GM10847 (cell line): ENCODE measurements around the gene CCN2.

Experiments used
- POLR2A ChIP-seq: IDR thresholded peaks from 2 replicates; pipeline ENCODE4 v1.6.1; 2011; ENCODE audit not compliant: insufficient read length; ENCODE audit errors: extremely low read depth

The CCN2 gene

DNA sequence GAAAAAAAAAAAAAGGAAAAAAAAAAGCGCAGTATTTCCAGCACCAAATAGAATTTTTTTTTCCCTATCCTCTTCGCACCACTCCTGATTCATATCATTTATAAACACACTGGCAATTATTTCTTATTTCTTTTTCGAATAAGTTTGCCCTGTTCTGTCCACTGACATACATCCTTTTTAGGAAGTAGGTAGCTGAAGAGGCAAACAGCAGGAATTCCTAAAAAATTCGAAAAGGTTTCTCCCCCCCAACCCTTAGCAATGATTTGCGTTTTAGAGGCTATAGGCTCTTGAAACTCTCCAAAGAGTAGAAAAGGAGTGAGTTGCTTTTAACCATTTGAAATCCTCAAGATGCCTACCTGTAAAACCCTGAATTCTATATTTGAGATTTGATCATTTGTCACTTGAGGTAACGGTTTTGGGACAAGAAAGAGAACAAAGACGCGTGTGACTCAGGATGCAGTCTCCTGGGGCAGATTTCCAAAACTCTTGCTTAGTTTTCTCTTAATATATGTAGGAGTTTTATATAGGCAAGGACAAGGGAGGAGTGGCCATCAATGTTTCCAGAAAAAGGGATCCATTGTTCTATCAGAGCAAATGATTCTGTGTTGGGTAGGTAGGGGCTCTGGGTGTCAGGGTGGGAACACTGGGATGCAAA is 531 bp upstream of the CCN2 start:
- TF ChIP-seq POLR2A, result no peak

DNA sequence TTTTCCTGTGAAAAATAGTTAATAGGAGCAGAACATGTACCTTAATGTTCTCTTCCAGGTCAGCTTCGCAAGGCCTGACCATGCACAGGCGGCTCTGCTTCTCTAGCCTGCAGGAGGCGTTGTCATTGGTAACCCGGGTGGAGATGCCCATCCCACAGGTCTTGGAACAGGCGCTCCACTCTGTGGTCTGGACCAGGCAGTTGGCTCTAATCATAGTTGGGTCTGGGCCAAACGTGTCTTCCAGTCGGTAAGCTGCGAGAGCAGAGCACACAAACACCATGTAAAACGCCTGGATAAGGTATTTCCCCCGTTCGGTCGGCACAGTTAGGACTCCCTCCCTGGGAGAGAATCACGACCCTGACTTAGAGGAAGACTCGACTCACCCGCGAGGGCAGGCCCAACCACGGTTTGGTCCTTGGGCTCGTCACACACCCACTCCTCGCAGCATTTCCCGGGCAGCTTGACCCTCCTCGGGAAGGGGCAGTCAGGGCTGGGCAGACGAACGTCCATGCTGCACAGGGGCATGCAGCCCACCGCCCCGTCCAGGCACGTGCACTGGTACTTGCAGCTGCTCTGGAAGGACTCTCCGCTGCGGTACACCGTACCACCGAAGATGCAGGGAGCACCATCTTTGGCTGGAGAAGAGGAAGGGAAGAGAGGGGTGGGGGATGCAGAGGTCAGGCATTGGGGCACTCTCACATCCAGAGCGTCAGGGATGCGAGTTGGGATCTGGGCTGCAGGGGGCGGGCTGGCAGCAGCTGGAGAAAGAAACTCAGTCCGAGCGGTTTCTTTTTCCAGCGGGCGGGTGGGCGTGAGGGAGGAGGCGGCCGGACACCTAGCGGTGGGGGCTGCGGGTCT is 1.0 kb downstream of the CCN2 start:
- no peak for TF ChIP-seq POLR2A

DNA sequence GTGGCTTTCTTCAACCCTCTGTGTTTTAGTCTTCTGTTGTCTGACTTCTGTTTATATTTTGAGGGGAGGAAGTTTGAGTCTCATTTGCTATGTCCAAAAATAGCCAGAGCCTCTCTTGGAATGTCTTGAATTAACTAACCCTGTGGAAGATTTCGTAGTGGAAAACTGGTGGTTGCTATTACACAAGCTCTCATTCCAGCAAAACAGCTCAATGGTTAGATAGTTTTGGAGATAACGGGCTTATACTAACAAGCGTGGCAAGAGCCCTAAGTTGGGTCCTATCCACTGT is 1.6 kb downstream of the CCN2 start:
- no peak for TF ChIP-seq POLR2A

DNA sequence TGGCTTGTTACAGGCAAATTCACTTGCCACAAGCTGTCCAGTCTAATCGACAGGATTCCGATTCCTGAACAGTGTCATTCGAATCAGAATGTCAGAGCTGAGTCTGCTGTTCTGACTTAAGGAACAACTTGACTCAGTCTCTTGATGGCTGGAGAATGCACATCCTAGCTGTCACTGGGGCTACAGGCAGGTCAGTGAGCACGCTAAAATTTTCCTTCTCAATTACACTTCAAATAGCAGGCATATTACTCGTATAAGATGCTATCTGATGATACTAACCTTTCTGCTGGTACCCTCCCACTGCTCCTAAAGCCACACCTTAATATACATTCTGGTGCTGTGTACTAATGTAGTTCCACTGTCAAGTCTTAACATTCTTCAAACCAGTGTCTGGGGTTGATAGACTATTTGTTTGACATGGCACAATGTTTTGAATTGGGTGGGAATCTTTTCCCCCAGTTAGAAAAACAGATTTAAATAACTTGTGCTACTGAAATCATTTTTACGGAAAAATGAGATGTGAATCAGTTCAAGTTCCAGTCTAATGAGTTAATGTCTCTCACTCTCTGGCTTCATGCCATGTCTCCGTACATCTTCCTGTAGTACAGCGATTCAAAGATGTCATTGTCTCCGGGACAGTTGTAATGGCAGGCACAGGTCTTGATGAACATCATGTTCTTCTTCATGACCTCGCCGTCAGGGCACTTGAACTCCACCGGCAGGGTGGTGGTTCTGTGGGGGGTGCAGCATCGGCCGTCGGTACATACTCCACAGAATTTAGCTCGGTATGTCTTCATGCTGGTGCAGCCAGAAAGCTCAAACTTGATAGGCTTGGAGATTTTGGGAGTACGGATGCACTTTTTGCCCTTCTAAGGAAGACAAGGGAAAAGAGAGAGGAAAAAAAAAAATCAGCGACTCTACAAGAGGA is 2.2 kb downstream of the CCN2 start:
- TF ChIP-seq POLR2A, result no peak

DNA sequence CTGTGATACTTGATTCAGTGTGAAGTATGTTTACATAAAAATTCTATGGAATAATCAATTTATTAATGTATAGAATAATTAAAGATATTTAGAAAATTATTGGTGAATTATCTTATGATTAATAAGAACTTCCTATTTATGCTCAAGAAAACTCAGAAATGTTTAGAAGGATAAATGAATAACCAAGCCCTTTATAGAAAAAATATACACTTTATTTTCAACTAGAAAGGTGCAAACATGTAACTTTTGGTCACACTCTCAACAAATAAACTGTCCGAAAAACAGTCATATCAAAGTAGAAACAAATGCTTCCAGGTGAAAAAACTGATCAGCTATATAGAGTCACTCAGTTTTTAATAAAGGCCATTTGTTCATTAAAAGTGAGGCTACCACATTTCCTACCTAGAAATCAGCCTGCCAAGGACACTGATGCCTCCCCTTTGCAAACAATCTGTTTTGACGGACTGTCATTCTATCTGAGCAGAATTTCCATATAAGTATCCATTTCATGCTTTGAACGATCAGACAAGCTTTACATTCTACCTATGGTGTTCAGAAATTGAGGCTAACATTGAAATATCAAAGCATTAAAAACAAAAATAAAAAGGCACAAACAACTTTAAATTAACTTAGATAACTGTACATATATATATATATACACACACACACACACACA is 3.0 kb downstream of the CCN2 start:
- TF ChIP-seq POLR2A, result no peak

DNA sequence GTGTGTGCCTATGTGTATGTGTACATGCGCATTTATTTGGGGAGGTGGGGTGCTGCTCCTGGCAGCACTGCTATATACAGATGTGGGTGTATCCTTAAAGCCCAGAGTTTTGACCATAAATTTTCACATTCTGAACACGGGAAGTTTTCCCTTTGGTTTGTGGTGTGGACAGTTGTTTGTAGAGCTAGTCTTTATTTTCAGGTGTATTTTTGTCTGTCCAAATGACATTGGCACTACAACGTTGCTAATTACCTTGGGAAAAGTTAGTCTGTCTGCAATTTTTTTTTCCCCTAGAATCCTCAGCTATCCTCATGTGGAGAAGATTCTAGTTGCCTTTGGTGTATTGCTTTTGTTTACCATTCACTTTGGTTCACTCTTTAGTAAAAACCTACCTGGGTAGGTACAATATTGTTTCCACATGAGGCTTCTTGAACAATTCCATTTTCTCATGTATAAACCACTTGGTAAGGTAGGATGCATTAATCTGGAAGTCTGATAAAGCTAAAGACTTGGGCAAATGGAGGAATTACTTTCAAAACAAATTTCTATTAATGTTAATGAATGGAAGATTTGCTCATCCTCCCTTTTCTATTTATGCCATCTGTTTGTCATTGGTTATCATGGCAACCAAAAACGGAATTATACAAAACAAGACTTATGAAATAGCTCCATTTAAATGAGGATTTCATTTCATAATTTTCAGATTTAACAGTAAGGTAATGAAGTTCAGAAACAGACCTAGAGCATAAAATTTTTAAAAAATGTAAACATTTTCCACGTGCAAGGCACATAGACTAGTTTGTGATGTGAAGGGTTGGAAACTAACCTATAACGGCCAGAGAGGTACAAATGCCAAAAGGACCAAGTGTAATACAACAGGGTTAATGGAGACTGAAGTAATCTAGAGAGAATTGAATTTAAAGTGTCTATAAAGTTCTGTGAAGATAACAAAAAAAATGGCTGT is 3.9 kb downstream of the CCN2 start:
- no peak for TF ChIP-seq POLR2A

DNA sequence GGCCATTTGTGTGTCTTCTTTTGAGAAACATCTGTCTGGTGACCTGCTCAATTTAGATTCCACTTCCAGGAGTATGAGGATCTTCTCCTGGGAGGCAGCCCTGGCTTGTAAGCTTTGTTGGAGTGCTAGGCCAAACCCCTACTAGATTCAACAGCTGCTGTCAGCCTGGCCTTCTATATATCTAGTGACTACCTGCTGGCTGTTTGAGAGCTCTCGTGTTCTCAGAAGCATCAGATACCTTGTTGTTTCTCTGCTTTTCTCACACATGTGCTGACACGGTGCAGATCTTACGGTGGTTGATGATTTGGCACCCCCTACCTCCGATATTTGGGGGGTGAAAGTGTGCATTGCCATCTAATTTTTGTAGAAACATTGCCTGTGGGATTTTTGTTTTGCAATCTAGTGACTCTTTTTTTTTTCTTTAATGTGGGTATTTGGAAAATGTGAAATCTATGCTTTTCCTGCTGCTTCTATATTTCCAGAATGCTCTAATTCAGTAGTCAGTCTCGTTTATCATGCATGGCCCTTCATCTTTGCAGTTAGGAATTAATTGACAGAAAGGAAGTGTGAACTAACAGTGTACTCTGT is 4.7 kb downstream of the CCN2 start:
- no peak for TF ChIP-seq POLR2A

DNA sequence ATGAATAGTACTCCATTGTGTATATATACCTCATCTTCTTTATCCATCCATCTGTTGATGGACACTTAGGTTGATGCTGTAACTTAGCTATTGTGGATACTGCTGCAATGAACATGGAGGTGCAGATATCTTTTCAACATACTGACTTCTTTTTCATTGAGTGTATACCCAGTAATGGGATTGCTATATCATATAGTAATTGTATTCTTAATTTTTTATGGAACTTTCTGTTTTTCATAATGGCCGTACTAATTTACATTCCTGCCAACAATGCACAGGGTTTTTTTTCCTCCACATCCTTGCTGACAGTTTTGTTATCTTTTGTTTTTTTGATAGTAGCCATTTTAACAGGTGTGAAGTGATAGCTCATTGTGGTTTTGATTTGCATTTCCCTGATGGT is 5.2 kb downstream of the CCN2 start:
- TF ChIP-seq POLR2A, result no peak

DNA sequence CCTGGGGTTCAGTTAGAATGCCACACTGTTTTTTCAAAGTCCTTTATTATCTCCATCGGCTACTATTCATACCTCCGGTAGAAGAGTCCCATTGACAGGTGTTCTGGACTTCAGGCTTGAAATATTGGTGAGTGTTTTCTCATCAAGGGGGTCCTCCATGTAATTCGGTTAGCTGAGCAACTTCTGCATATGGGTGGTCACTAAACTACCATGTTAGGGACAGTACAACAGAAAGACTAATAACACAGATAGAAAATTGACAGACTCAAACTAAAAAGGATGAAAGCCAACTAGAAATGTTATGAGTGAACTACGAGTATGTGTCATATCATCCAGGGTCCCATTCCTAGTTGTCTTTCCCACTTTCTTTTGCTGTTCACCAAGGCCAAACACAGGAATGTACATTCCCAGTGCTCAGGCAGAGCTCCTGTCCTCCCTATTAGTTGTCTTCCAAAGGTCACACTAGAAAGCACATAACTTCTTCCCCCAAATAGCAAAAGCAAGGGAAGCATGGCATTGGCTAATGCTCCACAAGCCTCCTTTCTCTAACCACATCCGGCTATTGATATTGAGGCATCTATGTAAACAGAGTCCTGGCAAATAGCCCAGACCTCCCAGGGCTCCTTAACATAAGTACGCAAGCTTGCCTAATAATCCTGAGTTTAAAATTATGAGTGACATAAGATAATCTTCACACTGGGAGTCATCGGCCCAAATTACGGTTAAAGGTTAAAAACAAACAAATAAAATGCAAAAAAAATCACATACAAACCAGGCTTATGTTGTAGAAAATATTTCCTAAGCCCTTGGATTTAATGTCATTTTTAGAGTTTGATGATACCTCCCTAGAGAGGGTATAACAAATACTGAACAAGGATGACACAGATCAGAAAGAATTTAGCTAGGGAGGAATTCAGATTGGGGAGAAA is 13.2 kb downstream of the CCN2 start:
- no peak for TF ChIP-seq POLR2A

DNA sequence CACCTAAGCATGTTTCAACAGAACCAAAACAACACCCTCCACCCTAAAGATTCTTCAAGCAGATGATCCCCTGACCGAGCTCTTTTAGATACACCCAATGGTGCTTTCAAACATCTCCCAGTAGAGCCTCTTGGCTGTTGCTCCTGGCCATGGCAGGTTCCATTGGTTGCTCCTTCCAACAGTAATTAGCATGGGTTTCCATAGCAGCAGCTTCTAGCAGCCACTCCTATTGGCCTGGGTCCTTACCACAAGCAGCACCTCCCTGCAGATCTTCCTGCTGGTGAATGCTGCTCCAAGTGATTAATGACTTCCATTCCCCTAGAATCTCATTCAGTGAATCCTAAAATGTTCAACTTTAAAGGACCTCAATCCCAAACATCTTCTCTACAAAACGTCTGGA is 13.9 kb downstream of the CCN2 start:
- no peak for TF ChIP-seq POLR2A

DNA sequence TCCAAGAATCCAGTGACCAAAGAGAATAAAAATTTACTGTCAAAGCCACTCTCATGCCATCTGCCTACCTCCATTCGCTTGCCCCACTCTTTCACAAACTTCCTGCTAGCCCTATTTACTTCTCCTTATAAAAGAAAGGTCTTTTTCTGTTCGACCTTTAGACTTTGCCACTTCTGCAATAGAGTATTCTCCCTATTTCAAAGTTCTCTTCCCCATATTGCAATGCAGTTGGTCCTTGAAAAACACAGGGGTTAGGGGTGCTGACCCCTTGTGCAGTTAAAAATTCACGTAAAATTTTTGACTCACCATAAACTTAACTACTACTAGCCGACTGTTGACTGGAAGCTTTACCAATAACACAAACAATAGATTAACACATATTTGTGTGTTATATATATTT is 15.0 kb downstream of the CCN2 start:
- no peak for TF ChIP-seq POLR2A

DNA sequence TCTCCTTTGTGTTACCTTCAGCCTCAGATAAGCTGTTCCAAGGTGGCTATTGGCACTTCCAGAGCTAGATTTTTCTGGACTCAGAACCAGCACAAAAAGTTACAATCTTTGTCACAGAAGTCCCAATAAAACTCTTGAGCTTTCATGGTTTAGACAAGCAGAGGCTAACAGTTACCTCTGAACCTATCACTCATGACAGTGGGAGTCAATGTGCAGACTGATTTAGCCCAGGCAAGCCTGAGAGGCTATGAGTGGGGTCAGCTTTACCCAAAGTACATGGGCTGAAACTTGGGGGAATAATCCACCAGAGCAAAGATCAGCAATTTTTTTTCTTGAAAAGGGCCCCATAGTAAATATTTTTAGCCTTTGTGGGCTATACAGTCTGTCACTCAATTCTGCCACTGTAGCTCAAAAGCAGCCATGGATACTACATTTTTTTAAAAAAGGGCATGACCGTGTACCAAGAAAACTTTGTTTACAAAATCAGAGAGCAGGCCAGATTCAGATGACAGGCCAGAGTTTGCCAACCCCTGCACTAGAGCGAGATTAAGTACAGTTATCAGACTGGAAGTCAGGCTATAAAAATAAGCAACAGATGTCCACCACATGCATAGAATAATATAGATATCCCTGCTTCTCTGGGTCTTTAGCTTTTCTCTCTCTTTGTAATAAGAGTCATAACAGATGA is 20.0 kb downstream of the CCN2 start:
- TF ChIP-seq POLR2A, result no peak
